CD14-positive monocyte (primary cell): ENCODE measurements around the gene CCNK. TPM values are rescaled to one million over a fixed set of nuclear protein-coding genes. Genes with fewer than 3 reads are reported as not detected.

Source experiments
- DNase-seq, 3 donors: peaks; one replicate each; pipeline ENCODE4 v3.0.0-alpha.2; 2011 to 2022
- H2AFZ ChIP-seq: 2 replicates; pipeline ENCODE4 v1.6.0; 2012; ENCODE audit warnings: mild to moderate bottlenecking, low read depth, low read length, inconsistent platforms; ENCODE audit not compliant: insufficient read depth, poor library complexity, severe bottlenecking
- H3K27ac ChIP-seq, 2 donors: 1 replicate in 1 of 2; 2 replicates in 1 of 2; pipeline ENCODE4 v1.5.1; 2012 to 2013; ENCODE audit warnings: low read length in 2 of 2, control low read depth in 1 of 2, inconsistent platforms in 1 of 2, low read depth in 1 of 2, mild to moderate bottlenecking in 1 of 2
- H3K27me3 ChIP-seq, 2 donors: one replicate each; pipeline versions ENCODE4 v1.6.0 to v1.6.1; 2011 to 2013; ENCODE audit warnings: low read length in 2 of 2; ENCODE audit not compliant: control insufficient read depth in 2 of 2, insufficient read depth in 2 of 2
- H3K36me3 ChIP-seq, 2 donors: replicated peaks in 1 of 2; 1 replicate in 1 of 2; 2 replicates in 1 of 2; pipeline versions ENCODE4 v1.5.1 to v1.6.1; 2012 to 2013; ENCODE audit warnings: low read length in 2 of 2, control low read depth in 1 of 2, inconsistent platforms in 1 of 2, mild to moderate bottlenecking in 1 of 2; ENCODE audit not compliant: insufficient read depth in 2 of 2, control insufficient read depth in 1 of 2
- H3K4me1 ChIP-seq, 2 donors: 1 replicate in 1 of 2; 2 replicates in 1 of 2; pipeline versions ENCODE4 v1.5.1 to v1.6.1; 2012 to 2013; ENCODE audit warnings: low read length in 2 of 2, control low read depth in 1 of 2, inconsistent platforms in 1 of 2, mild to moderate bottlenecking in 1 of 2, moderate library complexity in 1 of 2; ENCODE audit not compliant: insufficient read depth in 2 of 2, control insufficient read depth in 1 of 2
- H3K4me2 ChIP-seq: replicated peaks from 2 replicates; pipeline ENCODE3; 2012; ENCODE audit warnings: low read length, moderate library complexity, mild to moderate bottlenecking; ENCODE audit not compliant: poor library complexity, severe bottlenecking; ENCODE audit errors: extremely low read depth
- H3K4me3 ChIP-seq, 3 experiments: fragments of 200-600 bp in 1 of 3; sonication (generic) in 1 of 3; replicated peaks in 1 of 3; 1 replicate in 2 of 3; 2 replicates in 1 of 3; pipeline ENCODE4 v1.5.1; 2011 to 2013; ENCODE audit warnings: low read length in 3 of 3, mild to moderate bottlenecking in 3 of 3, control low read depth in 2 of 3, low read depth in 2 of 3, inconsistent platforms in 1 of 3, moderate library complexity in 1 of 3
- H3K79me2 ChIP-seq: 2 replicates; pipeline ENCODE4 v1.6.0; 2012; ENCODE audit warnings: mild to moderate bottlenecking, control low read depth, inconsistent platforms, low read length, moderate library complexity; ENCODE audit not compliant: insufficient read depth
- H3K9ac ChIP-seq: 2 replicates; pipeline ENCODE4 v1.6.0; 2017; ENCODE audit warnings: low read length, mild to moderate bottlenecking; ENCODE audit not compliant: insufficient read depth, poor library complexity, severe bottlenecking
- H3K9me3 ChIP-seq, 2 donors: replicated peaks in 1 of 2; 1 replicate in 1 of 2; 2 replicates in 1 of 2; pipeline versions ENCODE4 v1.5.1 to v1.6.1; 2012 to 2013; ENCODE audit warnings: low read length in 2 of 2, control low read depth in 1 of 2; ENCODE audit not compliant: control insufficient read depth in 1 of 2, insufficient read depth in 1 of 2
- H4K20me1 ChIP-seq: 2 replicates; pipeline ENCODE4 v1.6.0; 2012; ENCODE audit warnings: mild to moderate bottlenecking, low read length, control low read depth, moderate library complexity; ENCODE audit not compliant: insufficient read depth
- H3K27ac Mint-ChIP-seq, 7 donors: one replicate each; pipeline ENCODE4 v1.8.0; 2020; ENCODE audit warnings: mild to moderate bottlenecking in 7 of 7, mixed read lengths in 7 of 7, moderate library complexity in 6 of 7, inconsistent platforms in 2 of 7
- H3K27me3 Mint-ChIP-seq, 3 donors: one replicate each; pipeline ENCODE4 v1.8.0; 2021 to 2022; ENCODE audit warnings: low read depth in 3 of 3, mild to moderate bottlenecking in 3 of 3, mixed read lengths in 3 of 3, moderate library complexity in 3 of 3, inconsistent platforms in 1 of 3
- H3K36me3 Mint-ChIP-seq, 2 donors: one replicate each; pipeline ENCODE4 v1.8.0; 2020; ENCODE audit warnings: mixed read lengths in 2 of 2, inconsistent platforms in 1 of 2, mild to moderate bottlenecking in 1 of 2
- H3K4me1 Mint-ChIP-seq: one replicate; pipeline ENCODE4 v1.8.0; 2020; ENCODE audit warnings: mild to moderate bottlenecking, mixed read lengths
- H3K4me3 Mint-ChIP-seq, 2 donors: one replicate each; pipeline ENCODE4 v1.8.0; 2020; ENCODE audit warnings: mild to moderate bottlenecking in 2 of 2, mixed read lengths in 2 of 2, moderate library complexity in 1 of 2
- H3K9me3 Mint-ChIP-seq, 7 donors: one replicate each; pipeline ENCODE4 v1.8.0; 2020 to 2022; ENCODE audit warnings: mixed read lengths in 7 of 7, mild to moderate bottlenecking in 6 of 7, moderate library complexity in 6 of 7, inconsistent platforms in 2 of 7
- WGBS: methylation state at CpG from one replicate; pipeline ENCODE4 v1.1.5; 2013; ENCODE audit warnings: missing lambda C conversion rate; ENCODE audit not compliant: insufficient coverage; 5-methylcytosine and 5-hydroxymethylcytosine counted together
- intact Hi-C, 2 donors: fragments of 100-400 bp; cut with micrococcal nuclease; formaldehyde crosslinking; loops; one replicate each; pipeline versions ENCODE4 v1.15.0 to v1.15.1; 2023
- polyA plus RNA-seq, 3 donors: library from polyadenylated mRNA; depleted of rRNA in 1 of 3; unstranded in 2 of 3; stranded (reverse) in 1 of 3; fragments of 300-500 nt in 2 of 3; fragments of >200 nt in 1 of 3; fragmentation: Illumina TruSeq in 2 of 3; gene quantifications; 1 replicate in 2 of 3; 2 replicates in 1 of 3; pipeline ENCODE4 v1.2.3, GENCODE V29; 2012 to 2021
- TF ChIP-seq, protein P1 (sequence below): fragments of 200-600 bp; IDR thresholded peaks from one replicate; pipeline ENCODE4 v1.8.0; 2022; ENCODE audit warnings: antibody characterized with exemption, mild to moderate bottlenecking

Gene CCNK
- polyA plus RNA-seq, 3 donors: 7.7 to 21.5 (median 14.7) TPM

DNA sequence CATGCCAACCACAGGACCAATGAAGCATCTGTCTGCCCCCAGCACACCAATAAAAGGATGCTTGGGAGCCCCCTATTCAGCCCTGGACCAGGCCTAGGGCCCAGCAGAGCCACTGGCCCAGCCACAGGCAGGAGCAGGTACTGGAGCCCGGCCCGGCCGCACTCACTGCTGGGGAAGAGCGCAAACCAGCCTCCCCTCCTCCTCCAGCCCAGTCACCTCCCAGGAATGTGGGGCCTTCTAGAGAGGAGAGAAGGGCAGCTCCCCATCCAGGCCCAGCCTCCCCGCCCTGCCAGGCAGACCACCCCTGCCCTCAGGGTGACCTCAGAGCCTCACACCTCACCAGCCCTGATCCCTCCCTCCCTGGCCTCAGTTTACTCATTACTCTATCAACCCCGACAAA lies 56.2 kb downstream of the CCNK start:
- no CpG with 5 or more reads among the region's 6 CpGs for WGBS
- peaks cover 2 to 9% (median 6%) of the 10 kb centered on the region in 3 donors for H3K27me3 Mint-ChIP-seq
- no peaks in the 10 kb centered on the region for H3K79me2 ChIP-seq
- peaks cover 2% of the 10 kb centered on the region for H3K4me1 Mint-ChIP-seq
- H3K4me3 Mint-ChIP-seq: no peak overlapping the region
- no peaks in the 10 kb centered on the region for H3K4me1 ChIP-seq
- TF ChIP-seq, protein P1, sequence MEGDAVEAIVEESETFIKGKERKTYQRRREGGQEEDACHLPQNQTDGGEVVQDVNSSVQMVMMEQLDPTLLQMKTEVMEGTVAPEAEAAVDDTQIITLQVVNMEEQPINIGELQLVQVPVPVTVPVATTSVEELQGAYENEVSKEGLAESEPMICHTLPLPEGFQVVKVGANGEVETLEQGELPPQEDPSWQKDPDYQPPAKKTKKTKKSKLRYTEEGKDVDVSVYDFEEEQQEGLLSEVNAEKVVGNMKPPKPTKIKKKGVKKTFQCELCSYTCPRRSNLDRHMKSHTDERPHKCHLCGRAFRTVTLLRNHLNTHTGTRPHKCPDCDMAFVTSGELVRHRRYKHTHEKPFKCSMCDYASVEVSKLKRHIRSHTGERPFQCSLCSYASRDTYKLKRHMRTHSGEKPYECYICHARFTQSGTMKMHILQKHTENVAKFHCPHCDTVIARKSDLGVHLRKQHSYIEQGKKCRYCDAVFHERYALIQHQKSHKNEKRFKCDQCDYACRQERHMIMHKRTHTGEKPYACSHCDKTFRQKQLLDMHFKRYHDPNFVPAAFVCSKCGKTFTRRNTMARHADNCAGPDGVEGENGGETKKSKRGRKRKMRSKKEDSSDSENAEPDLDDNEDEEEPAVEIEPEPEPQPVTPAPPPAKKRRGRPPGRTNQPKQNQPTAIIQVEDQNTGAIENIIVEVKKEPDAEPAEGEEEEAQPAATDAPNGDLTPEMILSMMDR: no peak
- intact Hi-C loops: no loop called here
- no peaks in the 10 kb centered on the region for H3K36me3 Mint-ChIP-seq
- no peak overlapping the region for H3K4me2 ChIP-seq
- H3K9me3 Mint-ChIP-seq: no peaks in the 10 kb centered on the region
- H4K20me1 ChIP-seq: no peaks in the 10 kb centered on the region
- no peak overlapping the region for H3K9ac ChIP-seq
- H3K27me3 ChIP-seq: no peaks in the 10 kb centered on the region
- H2AFZ ChIP-seq: no peak overlapping the region
- H3K27ac Mint-ChIP-seq: no peak overlapping the region
- H3K36me3 ChIP-seq: no peaks in the 10 kb centered on the region
- no peaks in the 10 kb centered on the region for H3K9me3 ChIP-seq
- no peak overlapping the region for H3K4me3 ChIP-seq
- DNase-seq: no peak
- no peak overlapping the region for H3K27ac ChIP-seq

DNA sequence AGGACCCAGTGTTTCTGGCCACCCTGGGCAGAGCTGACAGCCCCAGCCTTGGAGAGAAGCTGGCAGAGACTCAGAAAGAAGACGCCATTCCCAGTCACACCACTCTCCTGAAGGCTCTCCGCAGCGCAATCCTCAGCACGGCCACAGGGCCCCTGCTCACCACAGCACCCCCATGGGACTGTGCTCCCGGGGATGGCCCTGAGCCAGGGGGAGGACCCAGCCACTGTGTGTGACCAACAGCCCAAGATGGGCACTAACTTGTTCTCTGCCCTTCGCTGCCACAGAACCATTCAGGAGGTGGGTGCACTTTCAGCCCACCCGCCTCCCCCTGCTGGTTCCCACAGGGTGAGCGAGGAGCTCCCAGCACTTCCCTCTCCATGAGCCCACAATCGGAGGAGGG lies 57.1 kb downstream of the CCNK start:
- TF ChIP-seq, protein P1: no peak
- Mint-ChIP-seq H3K4me3 (no peak overlapping the region), H3K27ac (no peak overlapping the region), H3K36me3 (no peaks in the 10 kb centered on the region), H3K9me3 (no peaks in the 10 kb centered on the region), H3K4me1 (no peaks in the 10 kb centered on the region), H3K27me3 (peaks cover 2 to 9% (median 6%) of the 10 kb centered on the region in 3 donors)
- Histone ChIP-seq H3K27ac (no peak overlapping the region), H3K36me3 (no peaks in the 10 kb centered on the region), H3K9me3 (no peaks in the 10 kb centered on the region), H2AFZ (no peak overlapping the region), H3K27me3 (no peaks in the 10 kb centered on the region), H3K9ac (no peak overlapping the region), H4K20me1 (no peaks in the 10 kb centered on the region), H3K4me1 (no peaks in the 10 kb centered on the region), H3K4me2 (no peak overlapping the region), H3K79me2 (no peaks in the 10 kb centered on the region), H3K4me3 (no peak overlapping the region)
- intact Hi-C loops: no loop called here
- WGBS: 89% methylated on average over 8 of the region's 9 CpGs
- no peak for DNase-seq
